ENCODE results near the gene C1orf115. TPM values are rescaled to one million over a fixed set of nuclear protein-coding genes. Genes with fewer than 3 reads are reported as not detected.

C1orf115 gene
- total RNA-seq, 1 experiment from 2014 or later: 33.9 TPM

GRCh38 chr1:220677251-220677650 is 12.9 kb upstream of the C1orf115 start:
- Histone ChIP-seq H3K9me3 (no peaks in the 10 kb centered on the region), H3K36me3 (ENCODE audit: control insufficient read depth, insufficient read depth, low read length) (no peaks in the 10 kb centered on the region), H3K4me3 (ENCODE audit: low read depth, low read length) (no peak overlapping the region), H3K27me3 (replicated peaks; ENCODE audit: control insufficient read depth, insufficient read depth, low read length) (no peaks in the 10 kb centered on the region), H3K4me1 (no peaks in the 10 kb centered on the region)
- intact Hi-C loops (cut with micrococcal nuclease; ENCODE audit: unreplicated experiment): no loop called here
- no peak for DNase-seq
- no TSS peak for BruUV-seq (replicated peaks)
- peaks cover 8% of the 10 kb centered on the region for H3K27me3 Mint-ChIP-seq (ENCODE audit: insufficient read depth, unreplicated experiment)
- H3K9me3 Mint-ChIP-seq (ENCODE audit: unreplicated experiment): no peaks in the 10 kb centered on the region
- H3K4me3 Mint-ChIP-seq (ENCODE audit: unreplicated experiment): no peak overlapping the region
- ChIA-PET CTCF (no interaction called here), POLR2A (no interaction called here)
- H3K27ac Mint-ChIP-seq (ENCODE audit: unreplicated experiment): no peak overlapping the region
- H3K36me3 Mint-ChIP-seq (ENCODE audit: insufficient read depth, unreplicated experiment): no peaks in the 10 kb centered on the region
- no peak for TF ChIP-seq CTCF (IDR thresholded peaks at IDR 0.05; ENCODE audit: insufficient read depth in 1 of 2, low read depth in 1 of 2, low read length in 1 of 2, severe bottlenecking in 1 of 2, unreplicated experiment in 1 of 2)
- H3K4me1 Mint-ChIP-seq (ENCODE audit: low read depth, unreplicated experiment): no peaks in the 10 kb centered on the region

- intact Hi-C loops (cut with micrococcal nuclease; ENCODE audit: unreplicated experiment): loop anchor here (1.0 kb wide), 3 partner anchors 53 to 399 kb away; no protein-coding TSS in a partner anchor
- H3K27me3 ChIP-seq (replicated peaks; ENCODE audit: control insufficient read depth, insufficient read depth, low read length): no peaks in the 10 kb centered on the region
- ChIA-PET CTCF (interaction anchor here (0.6 to 0.9 kb wide), 3 partner anchors 53 to 690 kb away, joined by 3 to 7 read pairs (median 7); no protein-coding TSS in a partner anchor), POLR2A (no interaction called here)
- peak; percentile 77 to 90 for TF ChIP-seq CTCF (IDR thresholded peaks at IDR 0.05; ENCODE audit: insufficient read depth in 1 of 2, low read depth in 1 of 2, low read length in 1 of 2, severe bottlenecking in 1 of 2, unreplicated experiment in 1 of 2)
- no peaks in the 10 kb centered on the region for H3K9me3 ChIP-seq
- H3K4me1 Mint-ChIP-seq (ENCODE audit: low read depth, unreplicated experiment): no peaks in the 10 kb centered on the region
- H3K4me1 ChIP-seq: no peaks in the 10 kb centered on the region
- no TSS peak for BruUV-seq (replicated peaks)
- H3K4me3 ChIP-seq (ENCODE audit: low read depth, low read length): no peak overlapping the region
- DNase-seq: peak in 1 of 2 experiments; percentile 59
- H3K27me3 Mint-ChIP-seq (ENCODE audit: insufficient read depth, unreplicated experiment): peaks cover 4% of the 10 kb centered on the region
- no peaks in the 10 kb centered on the region for H3K9me3 Mint-ChIP-seq (ENCODE audit: unreplicated experiment)
- H3K36me3 ChIP-seq (ENCODE audit: control insufficient read depth, insufficient read depth, low read length): no peaks in the 10 kb centered on the region
- H3K36me3 Mint-ChIP-seq (ENCODE audit: insufficient read depth, unreplicated experiment): no peaks in the 10 kb centered on the region
- H3K27ac Mint-ChIP-seq (ENCODE audit: unreplicated experiment): no peak overlapping the region
- no peak overlapping the region for H3K4me3 Mint-ChIP-seq (ENCODE audit: unreplicated experiment)
These were observed 10.0 kb upstream of the C1orf115 start for GRCh38 chr1:220680085-220680687.

GRCh38 chr1:220681220-220681880 is 8.8 kb upstream of the C1orf115 start:
- H3K27me3 ChIP-seq (replicated peaks; ENCODE audit: control insufficient read depth, insufficient read depth, low read length): no peaks in the 10 kb centered on the region
- peaks cover 4% of the 10 kb centered on the region for H3K27me3 Mint-ChIP-seq (ENCODE audit: insufficient read depth, unreplicated experiment)
- H3K4me3 ChIP-seq (ENCODE audit: low read depth, low read length): no peak overlapping the region
- H3K4me1 ChIP-seq: no peaks in the 10 kb centered on the region
- H3K36me3 Mint-ChIP-seq (ENCODE audit: insufficient read depth, unreplicated experiment): no peaks in the 10 kb centered on the region
- intact Hi-C loops (cut with micrococcal nuclease; ENCODE audit: unreplicated experiment): no loop called here
- H3K4me1 Mint-ChIP-seq (ENCODE audit: low read depth, unreplicated experiment): no peaks in the 10 kb centered on the region
- TF ChIP-seq CTCF (IDR thresholded peaks at IDR 0.05; ENCODE audit: insufficient read depth in 1 of 2, low read depth in 1 of 2, low read length in 1 of 2, severe bottlenecking in 1 of 2, unreplicated experiment in 1 of 2): no peak
- ChIA-PET POLR2A (no interaction called here), CTCF (interaction anchor here (1.2 to 1.3 kb wide), 2 partner anchors 52 to 95 kb away, joined by 4 to 9 read pairs; no protein-coding TSS in a partner anchor)
- H3K4me3 Mint-ChIP-seq (ENCODE audit: unreplicated experiment): no peak overlapping the region
- no peaks in the 10 kb centered on the region for H3K9me3 ChIP-seq
- no peaks in the 10 kb centered on the region for H3K36me3 ChIP-seq (ENCODE audit: control insufficient read depth, insufficient read depth, low read length)
- BruUV-seq (replicated peaks): no TSS peak
- no peak overlapping the region for H3K27ac Mint-ChIP-seq (ENCODE audit: unreplicated experiment)
- H3K9me3 Mint-ChIP-seq (ENCODE audit: unreplicated experiment): no peaks in the 10 kb centered on the region
- no peak for DNase-seq

All from Caco-2 (cell line).